GM19193 (cell line): ENCODE data around the gene CEP164.
A peak's percentile ranks its signal among the peaks of the same experiment; 100 is the strongest.

Experiments used
- POLR2A ChIP-seq: IDR thresholded peaks from 4 replicates; pipeline ENCODE4 v1.6.1; 2011; ENCODE audit not compliant: insufficient read depth, insufficient read length; ENCODE audit errors: extremely low read depth

Gene CEP164

GRCh38 chr11:117327567-117328374 lies at the start of gene CEP164:
Gene CEP164 (plus strand): TSS chr11:117327854. CDS start chr11:117338587, 10,733 bp downstream.
- peak; percentile 89 for TF ChIP-seq POLR2A

- TF ChIP-seq POLR2A = no peak
Observed at GRCh38 chr11:117278347-117278746, 49.3 kb upstream of the CEP164 start.

- no peak for TF ChIP-seq POLR2A
Observed at GRCh38 chr11:117279711-117280376, 47.8 kb upstream of the CEP164 start.

GRCh38 chr11:117281159-117281558 lies 46.5 kb upstream of the CEP164 start:
- no peak for TF ChIP-seq POLR2A

- no peak for TF ChIP-seq POLR2A
Observed at GRCh38 chr11:117281869-117282268, 45.8 kb upstream of the CEP164 start.

GRCh38 chr11:117282956-117283355 lies 44.7 kb upstream of the CEP164 start:
- no peak for TF ChIP-seq POLR2A

- no peak for TF ChIP-seq POLR2A
Observed at GRCh38 chr11:117284053-117284452, 43.6 kb upstream of the CEP164 start.

- no peak for TF ChIP-seq POLR2A
Observed at GRCh38 chr11:117286588-117286987, 41.1 kb upstream of the CEP164 start.

- no peak for TF ChIP-seq POLR2A
Observed at GRCh38 chr11:117287668-117288067, 40.0 kb upstream of the CEP164 start.

- TF ChIP-seq POLR2A = no peak
Observed at GRCh38 chr11:117289795-117290194, 37.9 kb upstream of the CEP164 start.

- TF ChIP-seq POLR2A = no peak
Observed at GRCh38 chr11:117290809-117291396, 36.8 kb upstream of the CEP164 start, which contains the start of gene BACE1-AS. Gene BACE1-AS (plus strand): TSS chr11:117291346.

- no peak for TF ChIP-seq POLR2A
Observed at GRCh38 chr11:117292616-117293015, 35.0 kb upstream of the CEP164 start.

- TF ChIP-seq POLR2A = no peak
Observed at GRCh38 chr11:117295438-117296137, 32.1 kb upstream of the CEP164 start.

- no peak for TF ChIP-seq POLR2A
Observed at GRCh38 chr11:117296881-117297280, 30.8 kb upstream of the CEP164 start.

GRCh38 chr11:117298195-117298594 lies 29.5 kb upstream of the CEP164 start:
- TF ChIP-seq POLR2A = no peak
